GM19043 (cell line): ENCODE results near the gene RAB27A.
"Not testable (repeated sequence)": the region's sequence is repeated elsewhere in the genome, so short reads cannot be mapped to it uniquely, and the experiment has no call there.

Experiments
- ATAC-seq: cut with Tn5 transposase; IDR thresholded peaks from one replicate; pipeline ENCODE4 v1.9.1; 2021; ENCODE audit warnings: low read depth; ENCODE audit not compliant: unreplicated experiment

Gene RAB27A

GRCh38 chr15:55289746-55290527 is at the start of gene RAB27A:
Gene RAB27A, minus strand, starts transcription at chr15:55289813. Its CDS starts 54,879 bp downstream, at chr15:55234934.
- ATAC-seq: peak; percentile 58

GRCh38 chr15:55337160-55337559 is 47.5 kb upstream of the RAB27A start:
- ATAC-seq: no peak

GRCh38 chr15:55334997-55335396 is 45.4 kb upstream of the RAB27A start:
- no peak for ATAC-seq

- ATAC-seq: no peak
Observed at GRCh38 chr15:55334371-55334770, 44.8 kb upstream of the RAB27A start.

- no peak for ATAC-seq
Observed at GRCh38 chr15:55327387-55327786, 37.8 kb upstream of the RAB27A start.

GRCh38 chr15:55322467-55322866 is 32.9 kb upstream of the RAB27A start:
- no peak for ATAC-seq

- no peak for ATAC-seq
Observed at GRCh38 chr15:55320963-55321362, 31.4 kb upstream of the RAB27A start.

GRCh38 chr15:55320238-55320550 is 30.6 kb upstream of the RAB27A start:
- no peak for ATAC-seq

- ATAC-seq: peak; percentile 39
Observed at GRCh38 chr15:55319537-55320237, 30.1 kb upstream of the RAB27A start.

GRCh38 chr15:55318588-55319494 is 29.2 kb upstream of the RAB27A start, which contains the start of the genes PIGB and PIGBOS1:
Gene PIGB, plus strand, starts transcription at chr15:55319222. Its CDS starts 29 bp downstream, at chr15:55319251.
Gene PIGBOS1, minus strand, starts transcription at chr15:55319123. Its CDS starts 1,331 bp downstream, at chr15:55317792.
- peak; percentile 87 for ATAC-seq

GRCh38 chr15:55302801-55303200 is 13.2 kb upstream of the RAB27A start:
- ATAC-seq: not testable (repeated sequence)

- no peak for ATAC-seq
Observed at GRCh38 chr15:55297315-55297714, 7.7 kb upstream of the RAB27A start.

GRCh38 chr15:55290528-55291057 is 980 bp upstream of the RAB27A start:
- ATAC-seq: peak; percentile 64

GRCh38 chr15:55289011-55289745 is 435 bp downstream of the RAB27A start:
- ATAC-seq: peak; percentile 32

GRCh38 chr15:55288006-55288717 is 1.5 kb downstream of the RAB27A start:
- ATAC-seq: no peak

GRCh38 chr15:55286442-55287189 is 3.0 kb downstream of the RAB27A start:
- ATAC-seq: not testable (repeated sequence)

GRCh38 chr15:55284426-55284825 is 5.2 kb downstream of the RAB27A start:
- ATAC-seq: no peak

- ATAC-seq: no peak
Observed at GRCh38 chr15:55283379-55284147, 6.0 kb downstream of the RAB27A start.
